HK-2 (cell line): ENCODE results near the gene HELZ2.

Experiments used
- DNase-seq: peaks from one replicate; pipeline ENCODE4 v3.0.0-alpha.2; 2018; ENCODE audit not compliant: unreplicated experiment

The HELZ2 gene

DNA sequence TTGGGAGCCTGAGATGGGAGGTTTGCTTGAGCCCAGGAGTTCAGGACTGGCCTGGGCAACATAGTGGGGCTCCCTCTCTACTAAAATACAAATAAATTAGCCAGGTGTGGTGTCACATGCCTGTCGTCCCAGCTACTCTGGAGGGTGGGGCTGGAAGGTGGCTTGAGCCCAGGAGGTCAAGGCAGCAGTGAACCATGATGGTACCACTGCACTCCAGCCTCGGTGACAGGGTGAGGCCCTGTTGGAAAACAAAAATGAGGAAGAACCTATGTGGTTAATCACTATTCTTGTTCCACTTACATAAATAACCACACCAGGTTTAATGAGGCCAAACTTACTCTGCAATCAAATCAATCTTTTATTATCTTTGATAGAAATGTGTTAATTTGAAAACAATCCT lies 48.1 kb downstream of the HELZ2 start:
- no peak for DNase-seq

- no peak for DNase-seq
Measured at GRCh38 chr20:63525185-63525584, 48.9 kb downstream of the HELZ2 start.
